ENCODE measurements around the gene COPB2. TPM values are rescaled to one million over a fixed set of nuclear protein-coding genes. Genes with fewer than 3 reads are reported as not detected.

Gene COPB2
- total RNA-seq (10 to 100 TPM; 36.1 to 41.2 (median 38.2) TPM), polyA plus RNA-seq (10 to 100 TPM; 25.6 to 96.3 (median 38.3) TPM)
- long read RNA-seq, donor 1, transcript COPB2-201 (22 exons, 3,360 nt): major isoform, 28 of 42 reads
- long read RNA-seq, donor 1, partial matches to known transcripts: 6 of 42 reads
- long read RNA-seq, donor 1, other reads (novel, unspliced or antisense): 8 of 42 reads
- long read RNA-seq, donor 2, transcript COPB2-201 (22 exons, 3,360 nt): major isoform, 42 of 75 reads
- long read RNA-seq, donor 2, partial matches to known transcripts: 13 of 75 reads
- long read RNA-seq, donor 2, other reads (novel, unspliced or antisense): 20 of 75 reads

GRCh38 chr3:139389552-139390368 is at the start of gene COPB2:
COPB2 (minus strand) TSS chr3:139389647; CDS start chr3:139389550, 97 bp downstream.
- intact Hi-C loops (cut with DNase I): loop anchor here in 1 of 2 donors (2.0 kb wide), 1 partner anchor 45 kb away; the partner anchor contains the start of gene MRPS22
- Histone ChIP-seq H3K4me3 (peak within 1 kb of the TSS; percentile 87), H3K36me3 (ENCODE audit: insufficient read depth in 1 of 2, low read depth in 1 of 2) (no peaks in the 10 kb centered on the region), H3K27ac (peak within 1 kb of the TSS; percentile 91), H3K9me3 (no peaks in the 10 kb centered on the region), H3K27me3 (ENCODE audit: insufficient read depth in 3 of 3, low read length in 2 of 3) (no peaks in the 10 kb centered on the region), H3K4me1 (peaks cover 51% of the 10 kb centered on the region)
- WGBS, 3 donors: 0% methylated on average over 49 to 52 of the region's 52 CpGs
- TF ChIP-seq CTCF (IDR thresholded peaks at IDR 0.05): no peak
- DNase-seq (peak; percentile 99 to 100), ATAC-seq (peak; percentile 98 to 100 (median 99))

GRCh38 chr3:139434764-139435307 is 45.4 kb upstream of the COPB2 start:
- ATAC-seq (peak in 3 of 4 donors; percentile 37 to 68 (median 40)), DNase-seq (no peak)
- intact Hi-C loops (cut with DNase I): no loop called here
- no peaks in the 10 kb centered on the region for H3K4me1 ChIP-seq
- H3K27ac ChIP-seq: no peak overlapping the region
- H3K9me3 ChIP-seq: no peaks in the 10 kb centered on the region
- no peak overlapping the region for H3K4me3 ChIP-seq
- no peaks in the 10 kb centered on the region for H3K36me3 ChIP-seq (ENCODE audit: insufficient read depth in 1 of 2, low read depth in 1 of 2)
- WGBS, 3 donors: 80 to 96% (median 89%) methylated on average over 6 of the region's 6 CpGs
- no peak for TF ChIP-seq CTCF (IDR thresholded peaks at IDR 0.05)
- H3K27me3 ChIP-seq (ENCODE audit: insufficient read depth in 3 of 3, low read length in 2 of 3): no peaks in the 10 kb centered on the region

GRCh38 chr3:139434228-139434627 is 44.8 kb upstream of the COPB2 start:
- ATAC-seq: no peak
- intact Hi-C loops (cut with DNase I): no loop called here
- TF ChIP-seq CTCF (IDR thresholded peaks at IDR 0.05): no peak
- H3K9me3 ChIP-seq: no peaks in the 10 kb centered on the region
- H3K27me3 ChIP-seq (ENCODE audit: insufficient read depth in 3 of 3, low read length in 2 of 3): no peaks in the 10 kb centered on the region
- no peak overlapping the region for H3K27ac ChIP-seq
- no peaks in the 10 kb centered on the region for H3K4me1 ChIP-seq
- no peak for DNase-seq
- no peak overlapping the region for H3K4me3 ChIP-seq
- H3K36me3 ChIP-seq (ENCODE audit: insufficient read depth in 1 of 2, low read depth in 1 of 2): no peaks in the 10 kb centered on the region
- 91 to 97% (median 96%) methylated on average over 1 of the region's 1 CpG for WGBS, 3 donors

- Histone ChIP-seq H3K27ac (no peak overlapping the region), H3K36me3 (ENCODE audit: insufficient read depth in 1 of 2, low read depth in 1 of 2) (no peaks in the 10 kb centered on the region), H3K27me3 (ENCODE audit: insufficient read depth in 3 of 3, low read length in 2 of 3) (no peaks in the 10 kb centered on the region), H3K4me3 (no peak overlapping the region), H3K9me3 (no peaks in the 10 kb centered on the region), H3K4me1 (no peaks in the 10 kb centered on the region)
- 89 to 100% (median 100%) methylated on average over 1 of the region's 1 CpG for WGBS, 3 donors
- TF ChIP-seq CTCF (IDR thresholded peaks at IDR 0.05): no peak
- intact Hi-C loops (cut with DNase I): no loop called here
- DNase-seq (no peak), ATAC-seq (no peak)
These were observed 43.6 kb upstream of the COPB2 start for GRCh38 chr3:139433089-139433488.

Measured in psoas muscle (tissue), 8 donors.